Bronchial epithelial cell (primary cell): ENCODE data around the gene RNU6-9. TPM values are rescaled to one million over a fixed set of nuclear protein-coding genes. Genes with fewer than 3 reads are reported as not detected.
"Not testable (repeated sequence)": the region's sequence is repeated elsewhere in the genome, so short reads cannot be mapped to it uniquely, and the experiment has no call there.

Experiments
- DNase-seq: peaks from one replicate; pipeline ENCODE4 v3.0.0-alpha.2; 2010; ENCODE audit warnings: low read depth
- FAIRE-seq: peaks from 2 replicates; lab custom pipeline; 2011; peaks lifted over from hg19 to GRCh38; lab: Jason Lieb, UNC
- H3K27me3 ChIP-seq: 2 replicates; pipeline ENCODE4 v1.5.1; 2011; ENCODE audit warnings: low read length; ENCODE audit not compliant: control insufficient read depth, insufficient read depth
- H3K36me3 ChIP-seq: 2 replicates; pipeline ENCODE4 v1.5.1; 2011; ENCODE audit warnings: low read length; ENCODE audit not compliant: control insufficient read depth, insufficient read depth
- H3K4me3 ChIP-seq: 2 replicates; pipeline ENCODE4 v1.5.1; 2011; ENCODE audit warnings: mild to moderate bottlenecking, low read depth, low read length, control low read depth
- total RNA-seq: library from RNA; depleted of rRNA; stranded (reverse); fragments of >200 nt; gene quantifications from 2 replicates; pipeline ENCODE4 v1.2.1, GENCODE V29; 2014
- TF ChIP-seq, protein P1 (sequence below): IDR thresholded peaks from 2 replicates; pipeline ENCODE4 v1.5.1; 2011; ENCODE audit warnings: mild to moderate bottlenecking, moderate library complexity, low read length, control low read depth, inconsistent platforms; ENCODE audit not compliant: insufficient read depth, severe bottlenecking

The RNU6-9 gene
- total RNA-seq, result not detected in 2 replicates

DNA sequence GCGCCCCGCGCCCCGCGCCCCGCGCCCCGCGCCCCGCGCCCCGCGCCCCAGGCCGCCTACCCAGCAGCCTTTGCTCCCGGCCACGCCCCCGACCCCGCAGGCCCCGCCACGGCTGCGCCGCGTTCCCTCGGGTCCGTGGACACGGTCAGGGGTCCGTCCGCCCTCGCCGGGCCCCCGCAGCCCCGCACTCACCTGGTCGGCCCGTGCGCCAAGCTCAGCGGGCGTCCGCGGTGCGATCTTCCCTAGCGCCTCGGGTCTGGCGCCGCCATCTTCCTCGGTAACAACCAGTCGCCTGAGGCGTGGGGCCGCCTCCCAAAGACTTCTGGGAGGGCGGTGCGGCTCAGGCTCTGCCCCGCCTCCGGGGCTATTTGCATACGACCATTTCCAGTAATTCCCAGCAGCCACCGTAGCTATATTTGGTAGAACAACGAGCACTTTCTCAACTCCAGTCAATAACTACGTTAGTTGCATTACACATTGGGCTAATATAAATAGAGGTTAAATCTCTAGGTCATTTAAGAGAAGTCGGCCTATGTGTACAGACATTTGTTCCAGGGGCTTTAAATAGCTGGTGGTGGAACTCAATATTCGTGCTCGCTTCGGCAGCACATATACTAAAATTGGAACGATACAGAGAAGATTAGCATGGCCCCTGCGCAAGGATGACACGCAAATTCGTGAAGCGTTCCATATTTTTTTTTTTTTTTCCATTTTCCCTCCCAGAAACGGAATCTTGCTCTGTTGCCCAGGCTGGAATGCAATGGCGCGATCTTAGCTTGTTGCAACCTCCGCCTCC lies at the start of gene RNU6-9, which contains the start of gene MED16:
RNU6-9 (plus strand) TSS at position 591 of the 796 bp plus-strand sequence.
MED16 (minus strand) TSS at position 294 of the 796 bp plus-strand sequence. CDS start 2,056 bp downstream, outside the sequence.
- DNase-seq, result peak; percentile 82
- H3K4me3 ChIP-seq, result peak within 1 kb of the TSS; percentile 80
- no peak for FAIRE-seq
- peaks cover 16% of the 10 kb centered on the region for H3K36me3 ChIP-seq
- TF ChIP-seq, protein P1, sequence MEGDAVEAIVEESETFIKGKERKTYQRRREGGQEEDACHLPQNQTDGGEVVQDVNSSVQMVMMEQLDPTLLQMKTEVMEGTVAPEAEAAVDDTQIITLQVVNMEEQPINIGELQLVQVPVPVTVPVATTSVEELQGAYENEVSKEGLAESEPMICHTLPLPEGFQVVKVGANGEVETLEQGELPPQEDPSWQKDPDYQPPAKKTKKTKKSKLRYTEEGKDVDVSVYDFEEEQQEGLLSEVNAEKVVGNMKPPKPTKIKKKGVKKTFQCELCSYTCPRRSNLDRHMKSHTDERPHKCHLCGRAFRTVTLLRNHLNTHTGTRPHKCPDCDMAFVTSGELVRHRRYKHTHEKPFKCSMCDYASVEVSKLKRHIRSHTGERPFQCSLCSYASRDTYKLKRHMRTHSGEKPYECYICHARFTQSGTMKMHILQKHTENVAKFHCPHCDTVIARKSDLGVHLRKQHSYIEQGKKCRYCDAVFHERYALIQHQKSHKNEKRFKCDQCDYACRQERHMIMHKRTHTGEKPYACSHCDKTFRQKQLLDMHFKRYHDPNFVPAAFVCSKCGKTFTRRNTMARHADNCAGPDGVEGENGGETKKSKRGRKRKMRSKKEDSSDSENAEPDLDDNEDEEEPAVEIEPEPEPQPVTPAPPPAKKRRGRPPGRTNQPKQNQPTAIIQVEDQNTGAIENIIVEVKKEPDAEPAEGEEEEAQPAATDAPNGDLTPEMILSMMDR, result no peak
- H3K27me3 ChIP-seq, result no peaks in the 10 kb centered on the region

DNA sequence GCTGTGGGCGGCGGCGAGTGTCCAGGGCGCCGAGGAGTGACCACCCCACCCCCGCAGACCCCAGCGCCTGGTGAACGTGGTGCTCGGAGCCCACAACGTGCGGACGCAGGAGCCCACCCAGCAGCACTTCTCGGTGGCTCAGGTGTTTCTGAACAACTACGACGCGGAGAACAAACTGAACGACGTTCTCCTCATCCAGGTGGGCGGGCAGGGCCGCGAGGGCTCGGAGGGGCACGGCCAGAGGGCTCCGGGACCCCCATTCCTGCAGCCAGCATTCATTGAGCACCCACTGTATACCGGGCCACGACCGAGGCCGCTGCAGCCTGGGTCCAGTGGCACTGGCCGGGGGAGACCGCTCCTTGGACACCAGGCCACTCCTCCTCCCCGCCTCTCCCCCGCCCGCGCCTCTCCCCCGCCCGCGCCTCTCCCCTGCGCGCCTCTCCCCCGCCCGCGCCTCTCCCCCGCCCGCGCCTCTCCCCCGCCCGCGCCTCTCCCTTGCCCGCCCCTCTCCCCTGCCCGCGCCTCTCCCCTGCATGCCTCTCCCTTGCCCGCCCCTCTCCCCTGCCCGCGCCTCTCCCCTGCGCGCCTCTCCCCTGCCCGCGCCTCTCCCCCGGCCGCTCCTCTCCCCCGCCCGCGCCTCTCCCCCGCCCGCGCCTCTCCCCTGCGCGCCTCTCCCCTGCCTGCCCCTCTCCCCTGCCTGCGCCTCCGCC lies 49.3 kb upstream of the RNU6-9 start:
- H3K27me3 ChIP-seq, result peaks cover 1% of the 10 kb centered on the region
- DNase-seq (no peak), FAIRE-seq (no peak)
- H3K4me3 ChIP-seq, result peak overlapping the region; percentile 2
- H3K36me3 ChIP-seq, result no peaks in the 10 kb centered on the region
- TF ChIP-seq, protein P1, result no peak

DNA sequence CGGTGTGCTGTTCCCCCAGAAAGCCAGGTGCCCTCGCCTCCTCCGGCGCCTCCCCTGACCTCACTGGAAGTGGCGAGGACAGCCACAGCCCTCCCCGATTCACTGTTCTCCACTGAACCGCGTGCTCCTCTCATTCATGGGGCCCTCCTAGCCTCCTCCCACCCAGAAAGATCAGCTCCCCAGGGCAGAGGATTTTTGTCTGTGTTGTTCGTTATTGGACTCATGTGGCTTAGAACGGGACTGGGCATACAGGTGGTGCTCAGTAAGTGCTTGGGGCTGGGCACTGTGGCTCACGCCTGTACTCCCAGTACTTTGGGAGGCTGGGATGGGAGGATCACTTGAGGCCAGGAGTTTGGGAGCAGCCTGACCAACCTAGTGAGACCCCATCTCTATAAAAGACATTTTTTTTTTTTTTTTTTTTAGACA lies 48.7 kb upstream of the RNU6-9 start:
- Histone ChIP-seq H3K27me3 (peaks cover 1% of the 10 kb centered on the region), H3K36me3 (no peaks in the 10 kb centered on the region), H3K4me3 (no peak overlapping the region)
- DNase-seq (no peak), FAIRE-seq (no peak)
- TF ChIP-seq, protein P1, result no peak

DNA sequence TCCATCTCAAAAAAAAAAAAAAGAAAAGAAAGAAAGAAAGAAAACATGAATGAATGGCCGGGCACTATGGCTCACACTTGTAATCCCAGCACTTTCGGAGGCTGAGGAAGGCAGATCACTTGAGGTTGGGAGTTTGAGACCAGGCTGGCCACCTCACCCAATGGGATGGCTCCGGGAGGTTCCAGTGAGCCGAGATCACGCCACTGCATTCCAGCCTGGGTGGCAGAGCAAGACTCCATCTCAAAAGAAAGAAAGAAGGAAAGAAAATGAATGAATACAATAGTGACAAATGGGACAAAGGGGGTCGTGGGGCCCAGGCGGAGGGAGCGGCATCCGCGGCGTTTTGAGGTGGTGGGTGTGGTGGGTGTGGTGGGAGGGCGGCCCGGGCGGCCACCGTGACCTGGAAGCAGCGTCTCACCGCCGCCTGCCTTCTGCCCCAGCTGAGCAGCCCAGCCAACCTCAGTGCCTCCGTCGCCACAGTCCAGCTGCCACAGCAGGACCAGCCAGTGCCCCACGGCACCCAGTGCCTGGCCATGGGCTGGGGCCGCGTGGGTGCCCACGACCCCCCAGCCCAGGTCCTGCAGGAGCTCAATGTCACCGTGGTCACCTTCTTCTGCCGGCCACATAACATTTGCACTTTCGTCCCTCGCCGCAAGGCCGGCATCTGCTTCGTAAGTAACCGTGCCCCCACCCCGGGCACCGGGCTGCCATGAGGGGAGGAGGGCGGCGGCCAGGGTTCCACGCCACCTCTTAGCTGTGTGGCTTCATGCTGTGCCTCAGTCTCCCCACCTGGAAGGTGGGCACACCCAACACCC lies 47.4 kb upstream of the RNU6-9 start:
- FAIRE-seq (no peak), DNase-seq (no peak)
- Histone ChIP-seq H3K27me3 (peaks cover 1% of the 10 kb centered on the region), H3K4me3 (no peak overlapping the region), H3K36me3 (no peaks in the 10 kb centered on the region)
- TF ChIP-seq, protein P1, result no peak

DNA sequence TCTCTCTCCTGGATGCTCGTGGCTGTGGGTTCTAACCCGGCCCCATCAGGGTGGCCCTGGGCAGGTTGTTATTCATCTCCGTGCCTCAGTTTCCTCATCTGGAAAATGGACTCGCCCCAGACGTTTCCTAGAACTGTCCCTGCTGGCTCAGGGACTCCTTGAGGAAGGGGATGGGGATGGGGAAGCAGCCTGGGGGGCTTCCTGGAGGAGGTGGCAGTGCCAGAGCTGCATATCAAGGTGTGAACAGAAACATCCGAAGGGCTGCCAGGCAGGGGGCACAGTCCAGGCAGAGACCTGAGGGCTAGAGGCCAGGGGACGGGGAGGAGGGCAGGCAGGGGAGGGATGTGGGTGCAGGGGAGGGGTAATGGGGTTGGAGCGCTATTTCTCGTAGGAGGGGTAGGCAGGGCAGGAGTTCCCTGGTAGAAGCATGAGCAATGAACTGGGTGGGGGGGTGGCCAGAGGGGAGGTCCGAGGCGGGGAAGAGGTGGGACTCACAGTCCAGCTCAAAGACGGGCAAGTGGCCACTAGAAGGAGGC lies 44.8 kb upstream of the RNU6-9 start:
- Histone ChIP-seq H3K36me3 (no peaks in the 10 kb centered on the region), H3K4me3 (no peak overlapping the region), H3K27me3 (peaks cover 1% of the 10 kb centered on the region)
- TF ChIP-seq, protein P1, result no peak
- no peak for FAIRE-seq
- no peak for DNase-seq

DNA sequence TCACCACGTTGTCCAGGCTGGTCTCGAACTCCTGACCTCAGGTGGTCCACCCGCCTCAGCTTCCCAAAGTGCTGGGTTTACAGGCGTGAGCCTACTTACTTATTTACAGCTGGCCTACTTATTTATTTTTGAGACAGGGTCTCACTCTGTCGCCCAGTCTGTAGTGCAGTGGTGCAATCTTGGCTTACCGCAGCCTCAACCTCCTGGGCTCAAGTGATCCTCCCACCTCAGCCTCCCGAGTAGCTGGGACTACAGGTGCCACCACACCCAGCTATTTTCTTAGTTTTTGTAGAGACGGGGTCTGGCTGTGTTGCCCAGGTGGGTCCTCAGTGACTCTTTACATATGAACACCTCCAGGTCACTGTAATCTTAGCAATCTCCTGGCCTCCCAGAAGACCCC lies 44.1 kb upstream of the RNU6-9 start:
- not testable (repeated sequence) for H3K27me3 ChIP-seq, H3K36me3 ChIP-seq, FAIRE-seq, H3K4me3 ChIP-seq, DNase-seq
